Tibial artery (tissue), 4 donors: ENCODE measurements around the gene SMIM41.

Experiments used
- DNase-seq, 2 donors: peaks; one replicate each; pipeline ENCODE4 v3.0.0-alpha.2; 2019
- H3K27ac ChIP-seq, 2 donors: fragments of 200-600 bp; sonication (generic) in 1 of 2; 1 replicate in 1 of 2; 2 replicates in 1 of 2; pipeline ENCODE4 v1.5.1; 2018 to 2019; ENCODE audit warnings: mild to moderate bottlenecking in 1 of 2
- H3K27me3 ChIP-seq, 2 donors: fragments of 200-600 bp; sonication (generic) in 1 of 2; one replicate each; pipeline versions ENCODE4 v1.5.1 to v1.6.0; 2016 to 2019
- H3K36me3 ChIP-seq, 3 donors: fragments of 200-600 bp; sonication (generic) in 2 of 3; one replicate each; pipeline ENCODE4 v1.5.1; 2016 to 2019; ENCODE audit warnings: mild to moderate bottlenecking in 2 of 3
- H3K4me1 ChIP-seq, 4 donors: fragments of 200-600 bp; sonication (generic) in 2 of 4; 1 replicate in 3 of 4; 2 replicates in 1 of 4; pipeline ENCODE4 v1.5.1; 2016 to 2019
- H3K4me3 ChIP-seq, 2 donors: fragments of 200-600 bp; sonication (generic) in 1 of 2; 1 replicate in 1 of 2; 2 replicates in 1 of 2; pipeline ENCODE4 v1.5.1; 2018 to 2019; ENCODE audit warnings: mild to moderate bottlenecking in 2 of 2
- H3K9me3 ChIP-seq, 3 donors: fragments of 200-600 bp; sonication (generic) in 1 of 3; one replicate each; pipeline ENCODE4 v1.5.1; 2016 to 2019
- CTCF ChIP-seq, 2 experiments: fragments of 200-600 bp in 1 of 2; fragments of 450-650 bp in 1 of 2; IDR thresholded peaks; one replicate each; pipeline ENCODE4 v1.5.1; 2017 to 2019; ENCODE audit warnings: antibody characterized with exemption in 2 of 2, mild to moderate bottlenecking in 1 of 2, moderate library complexity in 1 of 2
- intact Hi-C: fragments of 100-400 bp; cut with DNase I; formaldehyde crosslinking; loops from one replicate; pipeline ENCODE4 v1.15.0; 2023; ENCODE audit warnings: low total_unique reads

Gene SMIM41

GRCh38 chr12:52087961-52088820, 8.7 kb downstream of the SMIM41 start:
- intact Hi-C loops, result no loop called here
- Histone ChIP-seq H3K27ac (no peak overlapping the region), H3K27me3 (peaks cover 0 to 57% of the 10 kb centered on the region in 2 donors), H3K4me3 (no peak overlapping the region), H3K9me3 (no peaks in the 10 kb centered on the region), H3K36me3 (no peaks in the 10 kb centered on the region), H3K4me1 (peaks cover 0 to 2% (median 0%) of the 10 kb centered on the region in 4 donors)
- TF ChIP-seq CTCF (IDR thresholded peaks at IDR 0.05), result no peak
- no peak for DNase-seq

DNA sequence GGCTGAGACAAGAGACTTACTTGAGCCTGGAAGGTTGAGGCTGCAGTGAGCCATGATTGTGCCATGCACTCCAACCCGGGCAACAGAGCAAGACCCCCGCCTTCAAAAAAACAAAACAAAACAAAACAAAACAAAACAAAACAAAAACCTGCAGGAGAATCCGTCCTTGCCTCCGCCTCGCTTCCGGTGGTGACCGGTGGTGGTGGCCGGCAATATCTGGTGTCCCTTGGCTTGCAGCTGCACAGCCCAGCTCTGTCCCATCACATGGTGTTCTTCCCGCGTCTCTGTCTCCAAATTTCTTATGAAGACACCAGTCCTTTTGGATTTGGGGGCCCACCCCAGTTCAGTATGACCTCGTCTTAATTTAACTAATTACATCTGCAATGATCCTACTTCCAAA, 10.0 kb downstream of the SMIM41 start:
- Histone ChIP-seq H3K36me3 (no peaks in the 10 kb centered on the region), H3K4me1 (no peaks in the 10 kb centered on the region), H3K9me3 (no peaks in the 10 kb centered on the region), H3K27me3 (peaks cover 0 to 57% of the 10 kb centered on the region in 2 donors), H3K4me3 (no peak overlapping the region), H3K27ac (no peak overlapping the region)
- no peak for DNase-seq
- no peak for TF ChIP-seq CTCF (IDR thresholded peaks at IDR 0.05)
- intact Hi-C loops, result no loop called here

- H3K4me3 ChIP-seq, result no peak overlapping the region
- no peaks in the 10 kb centered on the region for H3K4me1 ChIP-seq
- no peak overlapping the region for H3K27ac ChIP-seq
- no peak for TF ChIP-seq CTCF (IDR thresholded peaks at IDR 0.05)
- intact Hi-C loops, result no loop called here
- DNase-seq, result no peak
- H3K27me3 ChIP-seq, result peaks cover 0 to 56% of the 10 kb centered on the region in 2 donors
- no peaks in the 10 kb centered on the region for H3K9me3 ChIP-seq
- H3K36me3 ChIP-seq, result no peaks in the 10 kb centered on the region
Measured at GRCh38 chr12:52090291-52090690, 10.8 kb downstream of the SMIM41 start.

- Histone ChIP-seq H3K27me3 (peaks cover 0 to 48% of the 10 kb centered on the region in 2 donors), H3K4me3 (no peak overlapping the region), H3K27ac (no peak overlapping the region), H3K9me3 (no peaks in the 10 kb centered on the region), H3K36me3 (no peaks in the 10 kb centered on the region), H3K4me1 (no peaks in the 10 kb centered on the region)
- no peak for TF ChIP-seq CTCF (IDR thresholded peaks at IDR 0.05)
- intact Hi-C loops, result no loop called here
- no peak for DNase-seq
Measured at GRCh38 chr12:52091061-52091460, 11.6 kb downstream of the SMIM41 start.

GRCh38 chr12:52091869-52092268, 12.4 kb downstream of the SMIM41 start:
- Histone ChIP-seq H3K27me3 (peaks cover 0 to 43% of the 10 kb centered on the region in 2 donors), H3K4me1 (no peaks in the 10 kb centered on the region), H3K36me3 (no peaks in the 10 kb centered on the region), H3K4me3 (no peak overlapping the region), H3K27ac (no peak overlapping the region), H3K9me3 (no peaks in the 10 kb centered on the region)
- TF ChIP-seq CTCF (IDR thresholded peaks at IDR 0.05), result no peak
- intact Hi-C loops, result no loop called here
- DNase-seq, result no peak
